ENCODE measurements around the gene MRTFA. TPM values are rescaled to one million over a fixed set of nuclear protein-coding genes. Genes with fewer than 3 reads are reported as not detected.

MRTFA gene
- total and polyA plus RNA-seq, 3 donors from 2014 or later, result 59.5 to 162 (median 158) TPM

DNA sequence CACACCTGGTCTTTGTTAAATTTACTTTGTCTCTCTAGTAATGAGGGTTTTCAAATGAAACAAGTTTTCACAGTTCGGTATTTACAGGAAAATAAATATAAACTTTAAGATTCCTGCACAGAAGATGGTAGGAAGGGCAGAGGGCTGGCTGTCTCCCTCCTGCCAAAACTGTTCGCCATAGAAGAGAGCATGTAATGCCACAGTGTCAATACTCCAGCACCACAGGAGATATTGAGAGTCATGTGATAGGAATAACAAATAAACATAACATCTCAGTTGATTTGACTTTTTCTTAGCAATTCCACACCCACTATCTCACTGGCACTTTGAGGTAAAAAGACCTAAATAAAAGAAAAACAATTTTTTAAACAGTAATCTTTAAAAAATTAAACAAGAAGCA, 100.9 kb downstream of the MRTFA start:
- Histone ChIP-seq H3K27ac (peak overlapping the region in 1 of 2 donors; percentile 23), H3K36me3 (ENCODE audit: low read depth, missing control alignments) (no peaks in the 10 kb centered on the region), H3K27me3 (no peaks in the 10 kb centered on the region), H3K4me1 (peaks cover 42% of the 10 kb centered on the region), H3K9me3 (no peaks in the 10 kb centered on the region), H3K4me3 (no peak overlapping the region)
- TF ChIP-seq POLR2A (IDR thresholded peaks at IDR 0.05), result no peak
- TF ChIP-seq, protein P1, sequence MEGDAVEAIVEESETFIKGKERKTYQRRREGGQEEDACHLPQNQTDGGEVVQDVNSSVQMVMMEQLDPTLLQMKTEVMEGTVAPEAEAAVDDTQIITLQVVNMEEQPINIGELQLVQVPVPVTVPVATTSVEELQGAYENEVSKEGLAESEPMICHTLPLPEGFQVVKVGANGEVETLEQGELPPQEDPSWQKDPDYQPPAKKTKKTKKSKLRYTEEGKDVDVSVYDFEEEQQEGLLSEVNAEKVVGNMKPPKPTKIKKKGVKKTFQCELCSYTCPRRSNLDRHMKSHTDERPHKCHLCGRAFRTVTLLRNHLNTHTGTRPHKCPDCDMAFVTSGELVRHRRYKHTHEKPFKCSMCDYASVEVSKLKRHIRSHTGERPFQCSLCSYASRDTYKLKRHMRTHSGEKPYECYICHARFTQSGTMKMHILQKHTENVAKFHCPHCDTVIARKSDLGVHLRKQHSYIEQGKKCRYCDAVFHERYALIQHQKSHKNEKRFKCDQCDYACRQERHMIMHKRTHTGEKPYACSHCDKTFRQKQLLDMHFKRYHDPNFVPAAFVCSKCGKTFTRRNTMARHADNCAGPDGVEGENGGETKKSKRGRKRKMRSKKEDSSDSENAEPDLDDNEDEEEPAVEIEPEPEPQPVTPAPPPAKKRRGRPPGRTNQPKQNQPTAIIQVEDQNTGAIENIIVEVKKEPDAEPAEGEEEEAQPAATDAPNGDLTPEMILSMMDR (IDR thresholded peaks at IDR 0.05), result no peak
- 62 to 73% methylated on average over 2 of the region's 2 CpGs for WGBS, 2 donors
- intact Hi-C loops (cut with DNase I; ENCODE audit: low total_unique reads), result no loop called here
- DNase-seq, result no peak

DNA sequence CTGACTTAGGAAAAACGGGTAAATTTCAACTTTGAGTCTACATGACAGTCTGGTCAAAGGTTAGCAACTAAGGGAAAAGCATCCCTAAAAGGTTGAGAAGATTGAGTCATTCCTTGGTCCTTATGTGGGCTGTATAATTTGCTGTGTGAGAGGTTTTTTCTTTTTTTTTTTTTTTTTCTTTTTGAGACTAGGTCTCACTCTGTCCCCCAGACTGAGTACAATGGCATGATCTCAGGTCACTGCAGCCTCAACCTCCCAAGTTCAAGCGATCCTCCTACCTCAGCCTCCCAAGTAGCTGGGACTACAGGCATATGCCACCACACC, 101.4 kb downstream of the MRTFA start:
- TF ChIP-seq POLR2A (IDR thresholded peaks at IDR 0.05), result no peak
- TF ChIP-seq, protein P1 (IDR thresholded peaks at IDR 0.05), result no peak

DNA sequence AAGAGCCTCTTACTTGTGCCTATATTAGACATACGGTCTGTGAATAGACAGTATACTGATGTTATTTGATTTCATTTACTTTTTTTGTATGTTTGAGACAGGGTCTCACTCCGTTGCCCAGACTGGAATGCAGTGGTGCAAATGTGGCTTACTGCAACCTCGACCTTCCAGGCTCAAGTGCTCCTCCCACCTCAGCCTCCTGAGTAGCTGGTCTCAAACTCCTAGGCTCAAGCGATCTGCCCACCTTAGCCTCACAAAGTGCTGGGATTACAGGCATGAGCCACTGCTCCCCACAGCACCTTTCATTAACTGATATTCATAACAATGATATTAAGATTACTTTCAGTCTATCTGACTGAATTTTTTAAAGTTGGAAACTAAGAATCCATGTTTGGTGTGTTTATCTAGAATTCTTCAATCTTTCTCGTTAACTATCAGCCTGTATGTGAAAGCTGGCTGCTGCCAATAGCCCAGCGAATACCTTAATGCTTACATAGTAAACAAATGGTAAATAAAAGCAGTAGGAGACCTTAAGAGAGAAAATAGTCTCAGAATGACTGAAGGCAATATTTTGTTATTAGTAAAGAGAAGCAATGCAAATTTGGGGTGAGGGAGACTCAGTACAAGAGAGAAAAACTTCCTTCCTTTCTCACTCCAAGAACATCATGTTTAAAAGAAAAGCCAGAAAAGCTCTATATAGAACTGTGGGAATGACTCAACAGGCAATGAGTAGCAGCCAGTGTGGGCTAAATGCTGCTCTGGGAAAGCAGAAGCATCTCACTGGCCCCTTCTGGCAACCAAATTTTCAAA, 101.9 kb downstream of the MRTFA start:
- intact Hi-C loops (cut with DNase I; ENCODE audit: low total_unique reads), result no loop called here
- TF ChIP-seq, protein P1 (IDR thresholded peaks at IDR 0.05), result no peak
- no peak for TF ChIP-seq POLR2A (IDR thresholded peaks at IDR 0.05)
- peak overlapping the region; percentile 23 to 74 for H3K27ac ChIP-seq
- peak; percentile 33 for DNase-seq
- no peaks in the 10 kb centered on the region for H3K9me3 ChIP-seq
- peaks cover 42% of the 10 kb centered on the region for H3K4me1 ChIP-seq
- no peak overlapping the region for H3K4me3 ChIP-seq
- no peaks in the 10 kb centered on the region for H3K27me3 ChIP-seq
- H3K36me3 ChIP-seq (ENCODE audit: low read depth, missing control alignments), result no peaks in the 10 kb centered on the region
- 49 to 56% methylated on average over 6 of the region's 6 CpGs for WGBS, 2 donors

More for the DNA sequence above, 101.4 kb downstream of the MRTFA start:
- H3K9me3 ChIP-seq, result no peaks in the 10 kb centered on the region
- no peak overlapping the region for H3K4me3 ChIP-seq
- intact Hi-C loops (cut with DNase I; ENCODE audit: low total_unique reads), result no loop called here
- H3K36me3 ChIP-seq (ENCODE audit: low read depth, missing control alignments), result no peaks in the 10 kb centered on the region
- peak overlapping the region; percentile 23 to 74 for H3K27ac ChIP-seq
- no peak for DNase-seq
- H3K27me3 ChIP-seq, result no peaks in the 10 kb centered on the region
- peaks cover 42% of the 10 kb centered on the region for H3K4me1 ChIP-seq
- WGBS, 2 donors, result 47 to 52% methylated on average over 2 of the region's 2 CpGs

DNA sequence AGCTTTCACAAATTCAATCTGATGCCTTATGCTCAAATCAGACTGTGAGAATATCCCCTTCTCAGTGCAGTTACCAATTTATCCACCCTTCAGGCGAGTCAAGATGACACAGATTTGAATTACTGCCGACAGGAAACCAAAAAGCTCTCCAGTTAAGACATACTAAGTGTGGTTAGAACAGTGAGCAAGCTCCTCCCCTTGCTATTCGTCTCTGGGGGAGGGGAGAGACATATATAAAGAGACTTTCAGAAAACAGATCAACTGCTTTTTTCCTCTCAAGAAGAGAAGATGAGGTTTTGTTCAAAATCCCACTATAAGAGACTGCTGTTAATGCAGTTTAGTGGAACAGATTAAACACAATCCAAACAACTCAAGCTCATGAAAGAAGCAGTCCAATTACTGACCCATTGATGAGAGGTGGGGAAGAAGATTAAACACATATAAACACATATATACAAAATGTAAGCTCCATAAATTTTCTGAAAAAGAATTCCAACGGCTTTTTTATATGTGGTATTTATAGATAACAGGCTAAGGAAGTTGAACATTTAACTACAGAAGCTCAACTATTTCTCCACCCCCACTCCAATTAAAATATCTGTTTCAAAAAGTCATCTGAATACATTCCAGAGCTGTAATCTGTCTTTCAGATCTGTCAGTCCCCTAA, 102.7 kb downstream of the MRTFA start:
- TF ChIP-seq POLR2A (IDR thresholded peaks at IDR 0.05), result no peak
- TF ChIP-seq, protein P1 (IDR thresholded peaks at IDR 0.05), result no peak
- WGBS, 2 donors, result 22 to 28% methylated on average over 4 of the region's 4 CpGs
- no peaks in the 10 kb centered on the region for H3K27me3 ChIP-seq
- peak; percentile 28 for DNase-seq
- intact Hi-C loops (cut with DNase I; ENCODE audit: low total_unique reads), result no loop called here
- H3K4me1 ChIP-seq, result peaks cover 42% of the 10 kb centered on the region
- no peak overlapping the region for H3K4me3 ChIP-seq
- peak overlapping the region; percentile 23 to 74 for H3K27ac ChIP-seq
- no peaks in the 10 kb centered on the region for H3K36me3 ChIP-seq (ENCODE audit: low read depth, missing control alignments)
- H3K9me3 ChIP-seq, result no peaks in the 10 kb centered on the region
